ENCODE results near the gene LRRC8A. TPM values are rescaled to one million over a fixed set of nuclear protein-coding genes. Genes with fewer than 3 reads are reported as not detected.

The LRRC8A gene
- total RNA-seq, 4 donors from 2014 or later: 77.3 to 127 (median 108) TPM

DNA sequence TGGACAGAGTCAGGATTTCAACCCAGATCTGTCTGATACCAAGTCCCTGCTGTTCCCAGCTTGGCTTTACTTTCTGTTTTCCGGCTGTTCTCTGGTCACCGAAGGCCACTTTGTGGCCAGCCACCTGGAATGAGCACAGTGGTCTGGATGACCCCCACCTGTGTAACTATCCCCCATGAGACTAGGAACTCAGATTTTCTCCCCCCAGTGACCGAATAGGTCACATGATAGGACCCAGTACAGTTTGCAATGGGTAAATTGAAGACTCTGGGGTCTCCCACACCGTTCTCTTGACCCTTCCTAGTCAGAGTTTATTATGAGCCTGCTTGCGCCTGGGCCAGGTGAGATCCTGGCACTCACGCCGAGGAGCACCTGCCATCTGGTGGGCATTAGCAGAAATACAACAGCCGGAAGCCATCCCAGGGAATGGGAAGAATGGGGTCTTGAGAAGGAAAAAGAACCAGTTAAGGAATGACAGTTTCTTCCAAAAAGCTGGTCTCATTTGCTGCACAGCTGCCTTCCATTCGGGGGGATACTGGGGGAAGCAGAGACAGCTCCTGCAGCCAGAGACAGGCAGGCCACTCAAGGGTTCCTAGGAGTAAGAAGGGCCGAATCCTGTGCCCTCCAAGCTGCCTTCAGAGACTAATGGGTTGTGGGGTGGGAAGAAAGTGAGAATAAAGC is 45.9 kb downstream of the LRRC8A start:
- Histone ChIP-seq H3K36me3 (no peaks in the 10 kb centered on the region), H3K9me3 (no peaks in the 10 kb centered on the region), H3K27me3 (no peaks in the 10 kb centered on the region), H3K4me3 (no peak overlapping the region), H3K4me1 (peaks cover 21% of the 10 kb centered on the region), H3K27ac (no peak overlapping the region)
- no peak for TF ChIP-seq EP300 (IDR thresholded peaks at IDR 0.05)
- TF ChIP-seq, protein P1, sequence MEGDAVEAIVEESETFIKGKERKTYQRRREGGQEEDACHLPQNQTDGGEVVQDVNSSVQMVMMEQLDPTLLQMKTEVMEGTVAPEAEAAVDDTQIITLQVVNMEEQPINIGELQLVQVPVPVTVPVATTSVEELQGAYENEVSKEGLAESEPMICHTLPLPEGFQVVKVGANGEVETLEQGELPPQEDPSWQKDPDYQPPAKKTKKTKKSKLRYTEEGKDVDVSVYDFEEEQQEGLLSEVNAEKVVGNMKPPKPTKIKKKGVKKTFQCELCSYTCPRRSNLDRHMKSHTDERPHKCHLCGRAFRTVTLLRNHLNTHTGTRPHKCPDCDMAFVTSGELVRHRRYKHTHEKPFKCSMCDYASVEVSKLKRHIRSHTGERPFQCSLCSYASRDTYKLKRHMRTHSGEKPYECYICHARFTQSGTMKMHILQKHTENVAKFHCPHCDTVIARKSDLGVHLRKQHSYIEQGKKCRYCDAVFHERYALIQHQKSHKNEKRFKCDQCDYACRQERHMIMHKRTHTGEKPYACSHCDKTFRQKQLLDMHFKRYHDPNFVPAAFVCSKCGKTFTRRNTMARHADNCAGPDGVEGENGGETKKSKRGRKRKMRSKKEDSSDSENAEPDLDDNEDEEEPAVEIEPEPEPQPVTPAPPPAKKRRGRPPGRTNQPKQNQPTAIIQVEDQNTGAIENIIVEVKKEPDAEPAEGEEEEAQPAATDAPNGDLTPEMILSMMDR (IDR thresholded peaks at IDR 0.05): peak; percentile 81 to 86
- 28% methylated on average over 10 of the region's 10 CpGs for WGBS
- no peak for DNase-seq (ENCODE audit: low spot score in 2 of 2)

DNA sequence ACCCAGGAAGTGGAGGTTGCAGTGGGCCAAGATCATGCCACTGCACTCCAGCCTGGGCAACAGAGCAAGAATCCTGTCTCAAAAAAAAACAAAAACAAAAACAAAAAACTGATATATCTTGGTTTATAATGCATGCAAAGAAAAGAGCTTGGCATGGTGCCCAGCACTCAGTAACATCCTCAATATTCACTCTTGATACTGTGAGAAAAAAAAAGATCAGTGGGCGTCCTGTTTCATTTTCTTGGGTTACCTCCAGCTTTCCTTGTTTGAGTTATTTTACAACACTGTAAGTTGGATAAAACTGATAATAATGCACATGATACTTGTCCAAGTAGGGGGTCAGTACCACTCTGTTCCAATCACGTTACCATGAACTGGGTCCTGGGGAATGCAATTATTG is 46.7 kb downstream of the LRRC8A start:
- Histone ChIP-seq H3K36me3 (peaks cover 1% of the 10 kb centered on the region), H3K4me3 (no peak overlapping the region), H3K4me1 (peaks cover 13% of the 10 kb centered on the region), H3K9me3 (no peaks in the 10 kb centered on the region), H3K27ac (no peak overlapping the region), H3K27me3 (no peaks in the 10 kb centered on the region)
- no peak for DNase-seq (ENCODE audit: low spot score in 2 of 2)
- no peak for TF ChIP-seq EP300 (IDR thresholded peaks at IDR 0.05)
- TF ChIP-seq POLR2A (IDR thresholded peaks at IDR 0.05): no peak
- TF ChIP-seq POLR2AphosphoS5 (IDR thresholded peaks at IDR 0.05): no peak
- TF ChIP-seq, protein P1 (IDR thresholded peaks at IDR 0.05): no peak
- 83% methylated on average over 2 of the region's 2 CpGs for WGBS

DNA sequence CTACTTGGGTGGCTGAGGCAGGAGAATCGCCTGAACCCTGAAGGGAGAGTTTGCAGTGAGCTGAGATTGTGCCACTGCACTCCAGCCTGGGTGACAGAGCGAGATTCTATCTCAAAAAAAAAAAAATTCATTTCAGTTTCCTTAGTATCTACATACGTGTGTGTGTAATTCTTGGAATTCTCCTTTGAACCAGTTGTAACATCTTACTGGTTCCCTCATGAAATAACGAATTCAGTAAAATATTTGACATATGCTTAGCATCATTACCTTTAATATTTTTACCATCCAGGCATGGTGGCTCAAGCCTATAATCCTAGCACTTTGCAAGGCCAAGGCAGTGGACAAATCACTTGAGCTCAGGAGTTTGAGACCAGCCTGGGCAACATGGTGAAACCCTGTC is 47.6 kb downstream of the LRRC8A start:
- H3K27me3 ChIP-seq: no peaks in the 10 kb centered on the region
- peaks cover 11% of the 10 kb centered on the region for H3K4me1 ChIP-seq
- H3K9me3 ChIP-seq: no peaks in the 10 kb centered on the region
- no peak overlapping the region for H3K4me3 ChIP-seq
- no peak overlapping the region for H3K27ac ChIP-seq
- 78% methylated on average over 4 of the region's 4 CpGs for WGBS
- H3K36me3 ChIP-seq: peaks cover 10% of the 10 kb centered on the region
- no peak for DNase-seq (ENCODE audit: low spot score in 2 of 2)
- TF ChIP-seq POLR2AphosphoS5 (IDR thresholded peaks at IDR 0.05) (no peak), EP300 (IDR thresholded peaks at IDR 0.05) (no peak)
- TF ChIP-seq, protein P1 (IDR thresholded peaks at IDR 0.05): no peak

- Histone ChIP-seq H3K36me3 (peaks cover 23% of the 10 kb centered on the region), H3K27ac (no peak overlapping the region), H3K27me3 (no peaks in the 10 kb centered on the region), H3K4me3 (no peak overlapping the region), H3K4me1 (peaks cover 8% of the 10 kb centered on the region), H3K9me3 (no peaks in the 10 kb centered on the region)
- DNase-seq (ENCODE audit: low spot score in 2 of 2): peak in 1 of 2 donors; percentile 34
- TF ChIP-seq POLR2AphosphoS5 (IDR thresholded peaks at IDR 0.05): no peak
- 98% methylated on average over 5 of the region's 5 CpGs for WGBS
Observed at GRCh38 chr9:128933731-128934130, 51.8 kb downstream of the LRRC8A start.

GRCh38 chr9:128936171-128936865 is 54.4 kb downstream of the LRRC8A start:
- peak in 1 of 2 donors; percentile 53 for DNase-seq (ENCODE audit: low spot score in 2 of 2)
- Histone ChIP-seq H3K27ac (no peak overlapping the region), H3K4me3 (no peak overlapping the region), H3K27me3 (no peaks in the 10 kb centered on the region), H3K9me3 (no peaks in the 10 kb centered on the region), H3K36me3 (peaks cover 25% of the 10 kb centered on the region), H3K4me1 (peaks cover 16% of the 10 kb centered on the region)
- WGBS: 92% methylated on average over 11 of the region's 11 CpGs
- TF ChIP-seq EP300 (IDR thresholded peaks at IDR 0.05) (no peak), POLR2AphosphoS5 (IDR thresholded peaks at IDR 0.05) (no peak), POLR2A (IDR thresholded peaks at IDR 0.05) (no peak)
- TF ChIP-seq, protein P1 (IDR thresholded peaks at IDR 0.05): no peak
